Measurements from ENCODE around the gene ACVR1. TPM values are rescaled to one million over a fixed set of nuclear protein-coding genes. Genes with fewer than 3 reads are reported as not detected.

The ACVR1 gene
- total and polyA plus RNA-seq, 3 donors from 2014 or later = 10.3 to 15.3 (median 14.9) TPM

DNA sequence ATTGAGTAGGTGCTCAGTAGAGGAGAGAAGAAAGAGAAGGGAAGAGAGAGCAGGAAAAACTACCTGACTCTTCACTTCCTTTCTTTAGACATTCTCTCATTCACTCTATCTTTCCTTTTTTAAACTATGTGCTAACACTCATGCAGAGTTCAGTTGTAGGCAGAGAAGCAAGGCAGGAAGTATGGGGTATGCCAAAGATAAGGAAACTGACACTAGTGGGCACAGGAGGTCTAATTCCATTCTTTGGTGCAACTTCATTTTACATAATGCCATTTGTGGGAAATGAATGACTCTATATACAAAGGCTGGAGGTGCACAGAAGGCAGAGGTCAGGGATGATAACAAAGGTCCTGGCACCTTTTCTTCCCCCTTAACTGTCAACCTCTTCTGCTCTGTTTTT, 35.1 kb upstream of the ACVR1 start:
- H3K36me3 ChIP-seq (ENCODE audit: low read depth, missing control alignments) = no peaks in the 10 kb centered on the region

GRCh38 chr2:157905092-157905491, 29.0 kb upstream of the ACVR1 start:
- DNase-seq = no peak
- intact Hi-C loops (cut with DNase I; ENCODE audit: low total_unique reads) = no loop called here
- WGBS, 2 donors = 93 to 100% methylated on average over 2 to 4 of the region's 4 CpGs
- Histone ChIP-seq H3K36me3 (ENCODE audit: low read depth, missing control alignments) (no peaks in the 10 kb centered on the region), H3K27me3 (no peaks in the 10 kb centered on the region), H3K9me3 (no peaks in the 10 kb centered on the region), H3K4me1 (no peaks in the 10 kb centered on the region), H3K4me3 (no peak overlapping the region), H3K27ac (no peak overlapping the region)
- no peak for TF ChIP-seq POLR2A (IDR thresholded peaks at IDR 0.05)
- TF ChIP-seq, protein P1, sequence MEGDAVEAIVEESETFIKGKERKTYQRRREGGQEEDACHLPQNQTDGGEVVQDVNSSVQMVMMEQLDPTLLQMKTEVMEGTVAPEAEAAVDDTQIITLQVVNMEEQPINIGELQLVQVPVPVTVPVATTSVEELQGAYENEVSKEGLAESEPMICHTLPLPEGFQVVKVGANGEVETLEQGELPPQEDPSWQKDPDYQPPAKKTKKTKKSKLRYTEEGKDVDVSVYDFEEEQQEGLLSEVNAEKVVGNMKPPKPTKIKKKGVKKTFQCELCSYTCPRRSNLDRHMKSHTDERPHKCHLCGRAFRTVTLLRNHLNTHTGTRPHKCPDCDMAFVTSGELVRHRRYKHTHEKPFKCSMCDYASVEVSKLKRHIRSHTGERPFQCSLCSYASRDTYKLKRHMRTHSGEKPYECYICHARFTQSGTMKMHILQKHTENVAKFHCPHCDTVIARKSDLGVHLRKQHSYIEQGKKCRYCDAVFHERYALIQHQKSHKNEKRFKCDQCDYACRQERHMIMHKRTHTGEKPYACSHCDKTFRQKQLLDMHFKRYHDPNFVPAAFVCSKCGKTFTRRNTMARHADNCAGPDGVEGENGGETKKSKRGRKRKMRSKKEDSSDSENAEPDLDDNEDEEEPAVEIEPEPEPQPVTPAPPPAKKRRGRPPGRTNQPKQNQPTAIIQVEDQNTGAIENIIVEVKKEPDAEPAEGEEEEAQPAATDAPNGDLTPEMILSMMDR (IDR thresholded peaks at IDR 0.05) = no peak

More for the DNA sequence above, 35.1 kb upstream of the ACVR1 start:
- no peak overlapping the region for H3K4me3 ChIP-seq
- H3K27ac ChIP-seq = no peak overlapping the region
- no peaks in the 10 kb centered on the region for H3K27me3 ChIP-seq
- TF ChIP-seq, protein P1 (IDR thresholded peaks at IDR 0.05) = no peak
- no peak for TF ChIP-seq POLR2A (IDR thresholded peaks at IDR 0.05)
- no peak for DNase-seq
- intact Hi-C loops (cut with DNase I; ENCODE audit: low total_unique reads) = no loop called here
- H3K9me3 ChIP-seq = no peaks in the 10 kb centered on the region
- H3K4me1 ChIP-seq = no peaks in the 10 kb centered on the region

DNA sequence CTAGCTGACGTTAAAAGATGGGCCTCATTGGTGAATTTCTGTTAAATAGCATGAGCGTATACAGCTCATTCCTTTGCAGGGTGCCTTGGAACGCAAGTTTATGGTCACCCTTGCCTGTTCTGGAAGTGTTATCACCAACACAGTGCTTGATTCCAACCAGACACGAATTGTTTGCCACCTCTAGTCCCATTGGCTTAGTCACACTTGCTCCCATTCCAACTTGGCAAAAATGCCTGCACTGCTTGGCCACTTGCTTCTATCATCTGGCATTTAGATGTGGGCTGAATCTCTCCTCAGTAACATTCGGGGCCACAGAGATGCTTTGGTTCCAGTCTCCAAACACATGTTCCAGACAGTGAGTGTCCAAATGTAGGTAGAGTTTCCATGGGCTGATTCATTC, 27.5 kb upstream of the ACVR1 start:
- intact Hi-C loops (cut with DNase I; ENCODE audit: low total_unique reads) = no loop called here
- Histone ChIP-seq H3K27ac (no peak overlapping the region), H3K27me3 (no peaks in the 10 kb centered on the region), H3K4me3 (no peak overlapping the region), H3K4me1 (no peaks in the 10 kb centered on the region), H3K9me3 (no peaks in the 10 kb centered on the region), H3K36me3 (ENCODE audit: low read depth, missing control alignments) (no peaks in the 10 kb centered on the region)
- WGBS, 2 donors = 70 to 93% methylated on average over 5 of the region's 5 CpGs
- TF ChIP-seq POLR2A (IDR thresholded peaks at IDR 0.05) = no peak
- no peak for DNase-seq

GRCh38 chr2:157903151-157903550, 27.0 kb upstream of the ACVR1 start:
- 70 to 78% methylated on average over 4 of the region's 4 CpGs for WGBS, 2 donors
- intact Hi-C loops (cut with DNase I; ENCODE audit: low total_unique reads) = no loop called here
- H3K9me3 ChIP-seq = no peaks in the 10 kb centered on the region

GRCh38 chr2:157902692-157903091, 26.6 kb upstream of the ACVR1 start:
- no peak for DNase-seq
- no peak for TF ChIP-seq POLR2A (IDR thresholded peaks at IDR 0.05)
- TF ChIP-seq, protein P1 (IDR thresholded peaks at IDR 0.05) = no peak
- no peaks in the 10 kb centered on the region for H3K36me3 ChIP-seq (ENCODE audit: low read depth, missing control alignments)
- H3K27me3 ChIP-seq = no peaks in the 10 kb centered on the region
- no peaks in the 10 kb centered on the region for H3K4me1 ChIP-seq
- intact Hi-C loops (cut with DNase I; ENCODE audit: low total_unique reads) = no loop called here
- H3K27ac ChIP-seq = no peak overlapping the region
- H3K9me3 ChIP-seq = no peaks in the 10 kb centered on the region
- WGBS, 2 donors = 77 to 80% methylated on average over 1 of the region's 1 CpG
- H3K4me3 ChIP-seq = no peak overlapping the region

More at GRCh38 chr2:157903151-157903550, 27.0 kb upstream of the ACVR1 start:
- no peak for DNase-seq
- H3K27ac ChIP-seq = no peak overlapping the region
- H3K36me3 ChIP-seq (ENCODE audit: low read depth, missing control alignments) = no peaks in the 10 kb centered on the region
- no peak overlapping the region for H3K4me3 ChIP-seq
- H3K4me1 ChIP-seq = no peaks in the 10 kb centered on the region
- TF ChIP-seq, protein P1 (IDR thresholded peaks at IDR 0.05) = no peak
- TF ChIP-seq POLR2A (IDR thresholded peaks at IDR 0.05) = no peak
- no peaks in the 10 kb centered on the region for H3K27me3 ChIP-seq

Data from testis (tissue), 3 donors.